ENCODE data around the gene SCAF4. TPM values are rescaled to one million over a fixed set of nuclear protein-coding genes. Genes with fewer than 3 reads are reported as not detected.

SCAF4 gene
- total and polyA plus RNA-seq, 4 donors: 7.1 to 11.1 (median 9.3) TPM

DNA sequence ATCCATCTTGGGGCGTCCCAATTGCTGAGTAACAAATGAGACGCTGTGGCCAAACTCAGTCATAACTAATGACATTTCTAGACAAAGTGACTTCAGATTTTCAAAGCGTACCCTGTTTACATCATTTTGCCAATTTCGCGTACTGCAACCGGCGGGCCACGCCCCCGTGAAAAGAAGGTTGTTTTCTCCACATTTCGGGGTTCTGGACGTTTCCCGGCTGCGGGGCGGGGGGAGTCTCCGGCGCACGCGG, 72.7 kb downstream of the SCAF4 start (continued):
- TF ChIP-seq GABPA (IDR thresholded peaks at IDR 0.05 in 1 of 2, conservative IDR thresholded peaks at IDR 0.05 in 1 of 2) (no peak), YY1 (IDR thresholded peaks at IDR 0.05) (peak; percentile 81)

DNA sequence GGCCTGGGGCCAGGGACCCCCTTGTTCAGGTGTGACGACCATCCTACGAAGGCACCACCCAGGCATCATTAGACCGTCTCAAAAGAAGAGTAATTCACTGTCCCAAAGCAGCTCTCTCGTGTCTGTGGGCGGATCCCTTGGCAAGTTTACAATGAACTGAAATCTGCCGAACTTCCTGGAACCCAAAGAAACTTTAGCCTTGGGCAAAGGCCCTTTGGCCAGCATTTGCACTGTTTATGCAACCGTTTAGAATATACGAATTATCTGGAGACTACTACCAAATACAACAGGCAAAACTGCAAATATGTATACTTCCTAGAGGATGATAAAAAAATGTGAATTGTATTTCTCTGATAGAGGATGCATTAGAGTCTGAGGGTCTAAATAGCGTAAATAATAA, 73.9 kb downstream of the SCAF4 start:
- Histone ChIP-seq H3K9me3 (ENCODE audit: control insufficient read depth in 4 of 4, low read length in 3 of 4) (no peaks in the 10 kb centered on the region), H3K4me1 (ENCODE audit: control insufficient read depth in 4 of 4, insufficient read depth in 4 of 4, low read length in 3 of 4) (peaks cover 3 to 37% (median 18%) of the 10 kb centered on the region in 4 donors), H3K27ac (ENCODE audit: low read depth in 1 of 2, low read length in 2 of 2) (peak overlapping the region; percentile 91 to 94), H3K27me3 (ENCODE audit: control insufficient read depth in 4 of 4, insufficient read depth in 4 of 4, low read length in 3 of 4) (no peaks in the 10 kb centered on the region), H3K36me3 (ENCODE audit: control insufficient read depth in 4 of 4, insufficient read depth in 3 of 4, low read depth in 1 of 4, low read length in 3 of 4) (peaks cover 0 to 3% (median under 1%) of the 10 kb centered on the region in 4 donors), H3K9ac (ENCODE audit: low read depth in 1 of 2, low read length in 2 of 2) (peak overlapping the region in 1 of 2 donors; percentile 56), H3K4me3 (ENCODE audit: low read depth in 1 of 3, low read length in 3 of 3) (peak overlapping the region; percentile 11 to 74 (median 43))
- peak; percentile 56 for TF ChIP-seq NR2F2 (IDR thresholded peaks at IDR 0.05)
- peak; percentile 100 for TF ChIP-seq HNF4A (conservative IDR thresholded peaks at IDR 0.05)
- peak; percentile 73 for TF ChIP-seq YY1 (IDR thresholded peaks at IDR 0.05)
- peak; percentile 67 for TF ChIP-seq FOXA1 (IDR thresholded peaks at IDR 0.05)
- peak; percentile 44 to 57 for TF ChIP-seq RAD21 (IDR thresholded peaks at IDR 0.05)
- TF ChIP-seq RXRA (IDR thresholded peaks at IDR 0.05): peak; percentile 90 to 93
- TF ChIP-seq, protein P1, sequence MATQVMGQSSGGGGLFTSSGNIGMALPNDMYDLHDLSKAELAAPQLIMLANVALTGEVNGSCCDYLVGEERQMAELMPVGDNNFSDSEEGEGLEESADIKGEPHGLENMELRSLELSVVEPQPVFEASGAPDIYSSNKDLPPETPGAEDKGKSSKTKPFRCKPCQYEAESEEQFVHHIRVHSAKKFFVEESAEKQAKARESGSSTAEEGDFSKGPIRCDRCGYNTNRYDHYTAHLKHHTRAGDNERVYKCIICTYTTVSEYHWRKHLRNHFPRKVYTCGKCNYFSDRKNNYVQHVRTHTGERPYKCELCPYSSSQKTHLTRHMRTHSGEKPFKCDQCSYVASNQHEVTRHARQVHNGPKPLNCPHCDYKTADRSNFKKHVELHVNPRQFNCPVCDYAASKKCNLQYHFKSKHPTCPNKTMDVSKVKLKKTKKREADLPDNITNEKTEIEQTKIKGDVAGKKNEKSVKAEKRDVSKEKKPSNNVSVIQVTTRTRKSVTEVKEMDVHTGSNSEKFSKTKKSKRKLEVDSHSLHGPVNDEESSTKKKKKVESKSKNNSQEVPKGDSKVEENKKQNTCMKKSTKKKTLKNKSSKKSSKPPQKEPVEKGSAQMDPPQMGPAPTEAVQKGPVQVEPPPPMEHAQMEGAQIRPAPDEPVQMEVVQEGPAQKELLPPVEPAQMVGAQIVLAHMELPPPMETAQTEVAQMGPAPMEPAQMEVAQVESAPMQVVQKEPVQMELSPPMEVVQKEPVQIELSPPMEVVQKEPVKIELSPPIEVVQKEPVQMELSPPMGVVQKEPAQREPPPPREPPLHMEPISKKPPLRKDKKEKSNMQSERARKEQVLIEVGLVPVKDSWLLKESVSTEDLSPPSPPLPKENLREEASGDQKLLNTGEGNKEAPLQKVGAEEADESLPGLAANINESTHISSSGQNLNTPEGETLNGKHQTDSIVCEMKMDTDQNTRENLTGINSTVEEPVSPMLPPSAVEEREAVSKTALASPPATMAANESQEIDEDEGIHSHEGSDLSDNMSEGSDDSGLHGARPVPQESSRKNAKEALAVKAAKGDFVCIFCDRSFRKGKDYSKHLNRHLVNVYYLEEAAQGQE (IDR thresholded peaks at IDR 0.05): peak; percentile 86
- TF ChIP-seq FOXA2 (IDR thresholded peaks at IDR 0.05): peak; percentile 53
- TF ChIP-seq GABPA (IDR thresholded peaks at IDR 0.05 in 1 of 2, conservative IDR thresholded peaks at IDR 0.05 in 1 of 2): peak in 1 of 2 donors; percentile 50
- peak; percentile 98 for TF ChIP-seq HNF4G (IDR thresholded peaks at IDR 0.05)
- TF ChIP-seq EGR1 (IDR thresholded peaks at IDR 0.05; ENCODE audit: low read depth in 2 of 2): peak; percentile 65 to 69
- peak; percentile 71 to 84 for TF ChIP-seq JUND (IDR thresholded peaks at IDR 0.05)
- TF ChIP-seq, protein P2, sequence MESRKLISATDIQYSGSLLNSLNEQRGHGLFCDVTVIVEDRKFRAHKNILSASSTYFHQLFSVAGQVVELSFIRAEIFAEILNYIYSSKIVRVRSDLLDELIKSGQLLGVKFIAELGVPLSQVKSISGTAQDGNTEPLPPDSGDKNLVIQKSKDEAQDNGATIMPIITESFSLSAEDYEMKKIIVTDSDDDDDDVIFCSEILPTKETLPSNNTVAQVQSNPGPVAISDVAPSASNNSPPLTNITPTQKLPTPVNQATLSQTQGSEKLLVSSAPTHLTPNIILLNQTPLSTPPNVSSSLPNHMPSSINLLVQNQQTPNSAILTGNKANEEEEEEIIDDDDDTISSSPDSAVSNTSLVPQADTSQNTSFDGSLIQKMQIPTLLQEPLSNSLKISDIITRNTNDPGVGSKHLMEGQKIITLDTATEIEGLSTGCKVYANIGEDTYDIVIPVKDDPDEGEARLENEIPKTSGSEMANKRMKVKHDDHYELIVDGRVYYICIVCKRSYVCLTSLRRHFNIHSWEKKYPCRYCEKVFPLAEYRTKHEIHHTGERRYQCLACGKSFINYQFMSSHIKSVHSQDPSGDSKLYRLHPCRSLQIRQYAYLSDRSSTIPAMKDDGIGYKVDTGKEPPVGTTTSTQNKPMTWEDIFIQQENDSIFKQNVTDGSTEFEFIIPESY (IDR thresholded peaks at IDR 0.05): peak; percentile 93
- TF ChIP-seq, protein P3, sequence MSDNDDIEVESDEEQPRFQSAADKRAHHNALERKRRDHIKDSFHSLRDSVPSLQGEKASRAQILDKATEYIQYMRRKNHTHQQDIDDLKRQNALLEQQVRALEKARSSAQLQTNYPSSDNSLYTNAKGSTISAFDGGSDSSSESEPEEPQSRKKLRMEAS (IDR thresholded peaks at IDR 0.05): peak; percentile 79
- no peak for TF ChIP-seq TAF1 (conservative IDR thresholded peaks at IDR 0.05)
- peak; percentile 96 for TF ChIP-seq SP1 (IDR thresholded peaks at IDR 0.05)
- TF ChIP-seq, protein P4, sequence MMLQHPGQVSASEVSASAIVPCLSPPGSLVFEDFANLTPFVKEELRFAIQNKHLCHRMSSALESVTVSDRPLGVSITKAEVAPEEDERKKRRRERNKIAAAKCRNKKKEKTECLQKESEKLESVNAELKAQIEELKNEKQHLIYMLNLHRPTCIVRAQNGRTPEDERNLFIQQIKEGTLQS (IDR thresholded peaks at IDR 0.05): peak; percentile 50
- TF ChIP-seq, protein P5, sequence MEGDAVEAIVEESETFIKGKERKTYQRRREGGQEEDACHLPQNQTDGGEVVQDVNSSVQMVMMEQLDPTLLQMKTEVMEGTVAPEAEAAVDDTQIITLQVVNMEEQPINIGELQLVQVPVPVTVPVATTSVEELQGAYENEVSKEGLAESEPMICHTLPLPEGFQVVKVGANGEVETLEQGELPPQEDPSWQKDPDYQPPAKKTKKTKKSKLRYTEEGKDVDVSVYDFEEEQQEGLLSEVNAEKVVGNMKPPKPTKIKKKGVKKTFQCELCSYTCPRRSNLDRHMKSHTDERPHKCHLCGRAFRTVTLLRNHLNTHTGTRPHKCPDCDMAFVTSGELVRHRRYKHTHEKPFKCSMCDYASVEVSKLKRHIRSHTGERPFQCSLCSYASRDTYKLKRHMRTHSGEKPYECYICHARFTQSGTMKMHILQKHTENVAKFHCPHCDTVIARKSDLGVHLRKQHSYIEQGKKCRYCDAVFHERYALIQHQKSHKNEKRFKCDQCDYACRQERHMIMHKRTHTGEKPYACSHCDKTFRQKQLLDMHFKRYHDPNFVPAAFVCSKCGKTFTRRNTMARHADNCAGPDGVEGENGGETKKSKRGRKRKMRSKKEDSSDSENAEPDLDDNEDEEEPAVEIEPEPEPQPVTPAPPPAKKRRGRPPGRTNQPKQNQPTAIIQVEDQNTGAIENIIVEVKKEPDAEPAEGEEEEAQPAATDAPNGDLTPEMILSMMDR (IDR thresholded peaks at IDR 0.05; ENCODE audit: low read depth, low read length, missing input control): no peak
- DNase-seq (ENCODE audit: low spot score): no peak
- 27% methylated on average over 9 of the region's 9 CpGs for WGBS
